ENCODE data around the gene PET117.
"Not testable (repeated sequence)": the region's sequence is repeated elsewhere in the genome, so short reads cannot be mapped to it uniquely, and the experiment has no call there.

PET117 gene

GRCh38 chr20:18165553-18165952 is 27.9 kb downstream of the PET117 start:
- no peak for DNase-seq

GRCh38 chr20:18166241-18166881 is 28.7 kb downstream of the PET117 start:
- DNase-seq, result no peak

GRCh38 chr20:18166950-18167349 is 29.3 kb downstream of the PET117 start:
- no peak for DNase-seq

GRCh38 chr20:18172379-18172778 is 34.7 kb downstream of the PET117 start:
- no peak for DNase-seq

GRCh38 chr20:18174906-18175683 is 37.4 kb downstream of the PET117 start:
- DNase-seq, result no peak

- peak; percentile 45 for DNase-seq
Measured at GRCh38 chr20:18176318-18176785, 38.7 kb downstream of the PET117 start.

GRCh38 chr20:18180366-18180765 is 42.7 kb downstream of the PET117 start:
- DNase-seq, result not testable (repeated sequence)

- DNase-seq, result no peak
Measured at GRCh38 chr20:18180815-18181214, 43.2 kb downstream of the PET117 start.

GRCh38 chr20:18187020-18187419 is 49.4 kb downstream of the PET117 start:
- DNase-seq, result no peak

- no peak for DNase-seq
Measured at GRCh38 chr20:18188434-18188833, 50.8 kb downstream of the PET117 start.

GRCh38 chr20:18190338-18191233 is 52.9 kb downstream of the PET117 start:
- DNase-seq, result no peak

- DNase-seq, result no peak
Measured at GRCh38 chr20:18191306-18191705, 53.6 kb downstream of the PET117 start.

Data from hematopoietic multipotent progenitor cell treated with erythropoietin and hydrocortisone succinate and interleukin-3 and kit ligand, for 8 days (in vitro differentiated cells).